ENCODE measurements around the gene CLDN18. TPM values are rescaled to one million over a fixed set of nuclear protein-coding genes. Genes with fewer than 3 reads are reported as not detected.

CLDN18 gene
- total RNA-seq, 1 donor from 2014 or later, result not detected

- no peak for DNase-seq (ENCODE audit: low read depth)
- no peak overlapping the region for H3K4me3 ChIP-seq (ENCODE audit: low read depth, low read length)
- TF ChIP-seq CTCF (conservative IDR thresholded peaks at IDR 0.05; ENCODE audit: low read depth, low read length), result no peak
Observed at GRCh38 chr3:138005627-138006026, 4.3 kb upstream of the CLDN18 start.

- no peak for DNase-seq (ENCODE audit: low read depth)
- no peak overlapping the region for H3K4me3 ChIP-seq (ENCODE audit: low read depth, low read length)
- TF ChIP-seq CTCF (conservative IDR thresholded peaks at IDR 0.05; ENCODE audit: low read depth, low read length), result no peak
Observed at GRCh38 chr3:138007898-138008297, 2.1 kb upstream of the CLDN18 start.

GRCh38 chr3:138010273-138010590, 267 bp downstream of the CLDN18 start:
- no peak for TF ChIP-seq CTCF (conservative IDR thresholded peaks at IDR 0.05; ENCODE audit: low read depth, low read length)
- H3K4me3 ChIP-seq (ENCODE audit: low read depth, low read length), result no peak overlapping the region
- DNase-seq (ENCODE audit: low read depth), result no peak

- no peak for TF ChIP-seq CTCF (conservative IDR thresholded peaks at IDR 0.05; ENCODE audit: low read depth, low read length)
- DNase-seq (ENCODE audit: low read depth), result no peak
Observed at GRCh38 chr3:138011722-138012121, 1.8 kb downstream of the CLDN18 start.

GRCh38 chr3:138012526-138012925, 2.6 kb downstream of the CLDN18 start:
- DNase-seq (ENCODE audit: low read depth), result no peak
- no peak for TF ChIP-seq CTCF (conservative IDR thresholded peaks at IDR 0.05; ENCODE audit: low read depth, low read length)
- H3K4me3 ChIP-seq (ENCODE audit: low read depth, low read length), result no peak overlapping the region

More at GRCh38 chr3:138011722-138012121, 1.8 kb downstream of the CLDN18 start:
- no peak overlapping the region for H3K4me3 ChIP-seq (ENCODE audit: low read depth, low read length)

GRCh38 chr3:138016065-138016464, 6.1 kb downstream of the CLDN18 start:
- DNase-seq (ENCODE audit: low read depth), result no peak
- TF ChIP-seq CTCF (conservative IDR thresholded peaks at IDR 0.05; ENCODE audit: low read depth, low read length), result no peak

GRCh38 chr3:138019281-138020069, 9.5 kb downstream of the CLDN18 start:
- H3K4me3 ChIP-seq (ENCODE audit: low read depth, low read length), result no peak overlapping the region
- no peak for TF ChIP-seq CTCF (conservative IDR thresholded peaks at IDR 0.05; ENCODE audit: low read depth, low read length)
- no peak for DNase-seq (ENCODE audit: low read depth)

More at GRCh38 chr3:138016065-138016464, 6.1 kb downstream of the CLDN18 start:
- H3K4me3 ChIP-seq (ENCODE audit: low read depth, low read length), result no peak overlapping the region
